RWPE1 (cell line): Measurements from ENCODE around the gene MVD.
A peak's percentile ranks its signal among the peaks of the same experiment; 100 is the strongest.
"Not testable (repeated sequence)": the region's sequence is repeated elsewhere in the genome, so short reads cannot be mapped to it uniquely, and the experiment has no call there.

ENCODE experiments used
- CTCF ChIA-PET: fragments of 350-600 bp; sonication (Branson Sonifier 250); formaldehyde crosslinking; extraction: SDS; loops from one replicate; lab custom pipeline; 2021; lab: Yijun Ruan, JAX
- POLR2A ChIA-PET: fragments of 400-600 bp; formaldehyde crosslinking; extraction: SDS; loops from one replicate; lab custom pipeline; 2020; ENCODE audit warnings: antibody characterized with exemption; ENCODE audit not compliant: low non-redundant PET; lab: Yijun Ruan, JAX
- DNase-seq: peaks from one replicate; pipeline ENCODE4 v3.0.0; 2012; ENCODE audit warnings: low spot score
- H3K27ac ChIP-seq: fragments of 450-650 bp; 2 replicates; pipeline ENCODE4 v1.5.1; 2017
- CTCF ChIP-seq: fragments of 450-650 bp; conservative IDR thresholded peaks from 2 replicates; pipeline ENCODE4 v1.5.1; 2017; ENCODE audit warnings: low read depth, mild to moderate bottlenecking

MVD gene

DNA sequence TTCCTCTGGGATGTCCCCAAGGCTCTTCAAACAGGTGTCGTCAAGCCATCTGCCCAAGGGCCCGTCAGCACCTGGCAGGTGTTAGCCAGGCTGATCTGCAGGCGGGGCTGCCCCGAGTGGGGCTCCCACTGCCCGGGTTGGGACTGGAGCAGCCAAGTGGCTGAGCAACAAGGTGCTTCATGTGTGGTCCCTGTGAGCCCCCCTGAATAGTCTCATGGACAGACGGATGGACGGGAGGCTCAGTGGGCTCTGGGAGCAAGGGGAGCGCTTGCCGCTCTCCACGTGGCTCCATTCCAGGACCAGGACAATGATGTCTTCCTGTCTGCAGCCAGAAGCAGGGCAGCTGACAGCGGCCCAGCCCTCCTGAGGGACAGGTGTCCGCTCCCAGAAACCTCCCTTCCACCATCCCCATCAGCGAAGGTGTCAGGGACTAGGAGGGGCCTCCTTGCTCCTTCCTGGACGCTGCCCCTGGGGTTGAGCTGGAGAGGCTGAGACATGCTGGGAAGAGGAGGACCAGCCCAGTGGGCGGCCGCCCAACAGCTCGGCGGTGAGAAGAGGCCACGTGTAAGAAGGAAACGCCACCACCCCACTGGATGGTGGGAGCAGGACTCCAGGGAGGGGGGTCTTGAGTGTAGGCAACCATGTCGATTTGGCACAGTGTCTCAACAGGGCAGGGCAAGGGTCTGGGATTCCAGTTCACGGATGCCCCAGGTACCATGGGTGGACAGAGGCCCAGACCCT, 13.8 kb upstream of the MVD start:
- DNase-seq = no peak
- H3K27ac ChIP-seq = no peak overlapping the region
- TF ChIP-seq CTCF = no peak
- CTCF ChIA-PET = interaction anchor here (0.5 kb wide), 1 partner anchor 25 kb away, joined by 4 read pairs; no protein-coding TSS in a partner anchor
- POLR2A ChIA-PET = no interaction called here

GRCh38 chr16:88673716-88674379, 11.0 kb upstream of the MVD start:
- ChIA-PET CTCF (interaction anchor here (1.0 to 1.2 kb wide), 2 partner anchors 11 to 13 kb away, joined by 3 to 5 read pairs; no protein-coding TSS in a partner anchor), POLR2A (interaction anchor here (0.5 kb wide), 1 partner anchor 294 kb away, joined by 3 read pairs; no protein-coding TSS in a partner anchor)
- no peak for TF ChIP-seq CTCF
- no peak overlapping the region for H3K27ac ChIP-seq
- DNase-seq = no peak

DNA sequence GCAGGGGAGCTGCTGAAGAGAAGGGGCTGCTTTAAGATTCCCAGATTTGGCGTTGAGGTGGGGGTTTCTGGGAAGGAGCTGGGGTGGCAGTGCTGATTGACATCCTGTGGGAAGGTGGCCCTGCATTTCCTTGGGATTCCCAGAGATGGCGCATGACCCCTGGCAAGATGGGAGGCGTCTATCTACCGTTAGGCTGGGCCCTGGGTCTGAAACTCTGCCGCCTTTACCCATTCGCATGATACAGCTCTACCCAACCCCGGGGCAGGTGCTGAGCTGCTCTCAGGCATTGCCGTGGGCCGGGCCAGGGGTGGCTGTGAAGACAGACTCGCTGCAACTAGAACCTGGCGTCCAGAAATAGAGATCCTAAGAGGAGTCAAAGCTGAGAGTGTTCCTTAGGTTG, 9.9 kb upstream of the MVD start:
- DNase-seq = no peak
- POLR2A ChIA-PET = interaction anchor here (1.1 kb wide), 1 partner anchor 13 kb away, joined by 3 read pairs; no protein-coding TSS in a partner anchor
- CTCF ChIA-PET = interaction anchor here (0.5 to 0.6 kb wide), 2 partner anchors 244 to 420 kb away, joined by 3 to 4 read pairs; no protein-coding TSS in a partner anchor
- no peak for TF ChIP-seq CTCF
- no peak overlapping the region for H3K27ac ChIP-seq

- H3K27ac ChIP-seq = no peak overlapping the region
- no peak for DNase-seq
- ChIA-PET CTCF (interaction anchor here (0.8 kb wide), 1 partner anchor 9 kb away, joined by 4 read pairs; no protein-coding TSS in a partner anchor), POLR2A (no interaction called here)
- no peak for TF ChIP-seq CTCF
These were observed 8.9 kb upstream of the MVD start for GRCh38 chr16:88671806-88672205.

- no peak overlapping the region for H3K27ac ChIP-seq
- TF ChIP-seq CTCF = no peak
- no peak for DNase-seq
- POLR2A ChIA-PET = no interaction called here
- CTCF ChIA-PET = no interaction called here
These were observed 7.1 kb upstream of the MVD start for GRCh38 chr16:88669980-88670379.

- POLR2A ChIA-PET, H3K27ac ChIP-seq, DNase-seq: not testable (repeated sequence)
- CTCF ChIA-PET = interaction anchor here (0.6 kb wide), 1 partner anchor 19 kb away, joined by 3 read pairs; no protein-coding TSS in a partner anchor
These were observed 6.6 kb upstream of the MVD start for GRCh38 chr16:88669493-88669892.

DNA sequence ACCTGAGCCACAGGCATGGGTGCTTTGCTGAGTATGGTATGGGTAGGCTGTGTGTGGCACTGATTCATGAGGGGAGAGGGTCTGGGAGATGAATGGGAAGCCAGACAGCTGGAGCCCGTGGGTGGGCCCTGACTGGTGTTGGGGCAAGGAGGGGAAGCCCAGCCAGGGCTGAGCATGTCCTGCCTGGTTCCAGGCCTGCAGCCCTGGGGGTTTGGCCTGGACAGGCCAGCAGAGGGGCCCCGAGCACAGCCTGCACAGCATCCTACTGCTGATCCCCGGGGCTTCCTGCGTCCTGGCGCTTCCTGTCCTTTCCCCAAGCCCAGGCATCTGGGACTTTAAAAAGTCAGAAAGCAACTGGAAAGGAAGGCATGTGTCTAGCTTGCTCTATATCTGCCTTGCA, 4.6 kb upstream of the MVD start:
- no peak for TF ChIP-seq CTCF
- ChIA-PET POLR2A (no interaction called here), CTCF (no interaction called here)
- H3K27ac ChIP-seq = peak overlapping the region; percentile 43
- no peak for DNase-seq
